ENCODE data around the gene ST6GAL1.
"Not testable (repeated sequence)": the region's sequence is repeated elsewhere in the genome, so short reads cannot be mapped to it uniquely, and the experiment has no call there.

The ST6GAL1 gene

GRCh38 chr3:187019542-187020072 lies 89.3 kb downstream of the ST6GAL1 start:
- no peak for DNase-seq (ENCODE audit: low read depth in 1 of 2, low spot score in 1 of 2)

- DNase-seq (ENCODE audit: low read depth in 1 of 2, low spot score in 1 of 2): no peak
These were observed 90.0 kb downstream of the ST6GAL1 start for GRCh38 chr3:187020376-187020775.

- DNase-seq (ENCODE audit: low read depth in 1 of 2, low spot score in 1 of 2): no peak
These were observed 91.5 kb downstream of the ST6GAL1 start for GRCh38 chr3:187021748-187022402.

DNA sequence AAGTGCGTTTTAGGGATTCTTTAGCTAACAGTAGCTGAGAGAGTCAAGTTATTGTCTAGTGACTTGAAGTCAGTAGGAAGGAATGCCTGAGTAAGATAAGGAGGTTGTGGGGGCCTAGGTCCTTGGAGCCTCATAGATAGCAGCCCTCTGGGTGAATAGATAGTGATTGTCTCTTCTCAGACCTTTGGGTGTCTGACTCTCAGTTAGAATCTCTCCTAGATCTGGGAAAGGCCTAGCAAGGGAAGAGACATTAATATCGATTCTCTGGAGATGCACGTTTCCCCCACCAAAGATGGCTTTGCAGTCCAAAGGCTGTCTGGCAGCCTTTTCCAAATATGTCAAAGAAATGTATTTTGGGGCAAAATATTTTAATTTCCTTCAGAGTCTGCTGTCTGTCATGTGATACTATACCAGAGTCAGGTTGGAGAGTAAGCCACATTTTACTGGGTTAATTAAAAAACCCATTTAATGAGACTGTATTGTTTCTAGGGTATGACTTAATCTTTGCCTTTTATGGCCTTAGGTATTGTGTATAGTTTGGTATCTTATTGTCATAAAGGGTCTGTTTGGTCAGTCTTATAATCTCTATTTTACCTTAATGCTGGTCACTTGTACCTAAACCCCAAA lies 92.2 kb downstream of the ST6GAL1 start:
- DNase-seq (ENCODE audit: low read depth in 1 of 2, low spot score in 1 of 2): no peak

- DNase-seq (ENCODE audit: low read depth in 1 of 2, low spot score in 1 of 2): not testable (repeated sequence)
These were observed 93.0 kb downstream of the ST6GAL1 start for GRCh38 chr3:187023340-187023739.

DNA sequence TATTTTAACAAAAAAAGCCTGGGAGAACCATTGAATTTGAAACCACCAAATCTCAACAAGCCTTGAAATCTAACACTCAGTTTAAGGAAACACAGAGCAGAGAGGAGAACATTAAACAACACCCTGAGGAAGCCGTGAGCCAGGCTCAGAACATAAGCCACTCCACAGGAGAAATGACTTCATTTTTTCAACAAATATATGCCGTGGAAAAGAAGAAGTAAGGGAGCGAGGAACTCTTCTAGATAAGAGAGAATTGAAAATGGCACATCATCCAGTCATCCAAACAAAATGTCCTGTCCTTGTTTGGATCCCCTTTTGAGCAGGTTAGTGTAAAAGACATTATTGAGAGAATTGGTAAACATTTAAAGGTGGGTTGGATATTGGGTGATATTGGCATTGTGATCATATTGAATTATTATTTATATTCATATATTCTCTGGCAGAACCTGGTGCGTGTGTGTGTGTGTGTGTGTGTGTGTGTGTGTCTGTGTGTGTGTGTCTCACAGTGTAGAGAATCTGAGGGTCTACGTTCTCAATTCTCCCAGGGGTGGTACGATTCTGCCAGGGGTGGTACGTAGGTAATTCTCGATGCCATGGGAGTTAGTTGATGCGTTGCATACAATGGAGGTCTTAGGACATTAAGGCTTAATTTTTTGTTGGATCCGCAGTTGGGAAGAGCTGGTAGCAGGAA lies 94.4 kb downstream of the ST6GAL1 start:
- DNase-seq (ENCODE audit: low read depth in 1 of 2, low spot score in 1 of 2): no peak

DNA sequence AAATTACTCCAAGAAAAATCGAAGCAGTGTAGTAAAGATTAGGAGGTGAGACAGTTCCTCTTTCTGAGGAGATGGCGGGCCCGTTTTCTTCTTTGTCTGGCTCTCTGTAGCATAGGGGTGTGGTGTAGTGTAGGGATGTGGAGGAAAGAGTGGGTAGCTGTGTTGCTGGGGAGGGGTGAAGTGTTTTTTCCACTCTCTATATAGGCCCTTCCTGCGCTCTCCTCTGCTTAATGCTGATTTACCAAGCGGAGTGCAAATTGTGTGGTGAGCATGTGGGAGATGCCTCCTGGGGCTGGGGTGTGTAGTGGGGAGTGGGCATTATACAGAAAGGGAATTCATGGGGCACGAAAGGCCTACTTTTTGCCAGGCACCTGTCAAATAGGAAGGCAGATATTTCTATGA lies 94.9 kb downstream of the ST6GAL1 start:
- peak in 1 of 2 donors; percentile 22 for DNase-seq (ENCODE audit: low read depth in 1 of 2, low spot score in 1 of 2)

GRCh38 chr3:187025656-187026316 lies 95.5 kb downstream of the ST6GAL1 start:
- DNase-seq (ENCODE audit: low read depth in 1 of 2, low spot score in 1 of 2): no peak

GRCh38 chr3:187026317-187026670 lies 96.0 kb downstream of the ST6GAL1 start:
- no peak for DNase-seq (ENCODE audit: low read depth in 1 of 2, low spot score in 1 of 2)

DNA sequence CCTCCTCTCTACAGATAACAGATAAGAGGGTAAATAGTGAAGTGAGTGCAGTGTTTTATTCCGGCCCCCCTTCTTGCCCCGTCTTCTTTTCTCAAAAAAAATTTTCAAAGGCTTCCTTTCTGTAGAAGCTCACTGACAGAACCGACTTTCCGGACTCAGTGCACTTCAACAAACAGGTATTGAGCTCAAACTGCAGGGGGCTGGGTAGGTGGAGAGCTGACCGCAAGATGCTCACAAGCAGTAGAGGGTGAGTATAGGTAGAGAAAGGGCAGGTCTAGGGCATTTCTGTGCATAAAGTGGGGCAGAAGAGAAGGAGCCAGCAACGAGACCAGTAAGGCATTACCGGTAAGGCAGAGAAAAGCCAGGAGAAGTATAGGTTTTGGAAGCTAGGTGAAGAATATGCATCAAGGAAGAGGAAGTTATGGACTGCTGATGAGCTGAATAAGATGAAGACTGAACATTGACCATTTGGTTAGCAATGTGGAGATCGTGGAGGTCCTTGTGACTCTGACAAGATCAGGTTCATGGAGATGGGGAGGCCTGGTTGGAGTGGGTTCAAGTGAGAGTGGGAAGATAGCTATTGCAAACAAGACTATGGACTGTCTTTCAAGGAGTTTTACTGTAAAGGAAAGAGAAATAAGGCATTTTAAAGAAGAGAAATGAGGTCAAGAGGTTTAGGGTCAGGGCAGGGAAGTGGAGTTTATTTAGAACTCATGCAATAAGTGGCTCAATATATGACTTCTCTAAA lies 97.4 kb downstream of the ST6GAL1 start:
- DNase-seq (ENCODE audit: low read depth in 1 of 2, low spot score in 1 of 2): peak; percentile 31 to 55

DNA sequence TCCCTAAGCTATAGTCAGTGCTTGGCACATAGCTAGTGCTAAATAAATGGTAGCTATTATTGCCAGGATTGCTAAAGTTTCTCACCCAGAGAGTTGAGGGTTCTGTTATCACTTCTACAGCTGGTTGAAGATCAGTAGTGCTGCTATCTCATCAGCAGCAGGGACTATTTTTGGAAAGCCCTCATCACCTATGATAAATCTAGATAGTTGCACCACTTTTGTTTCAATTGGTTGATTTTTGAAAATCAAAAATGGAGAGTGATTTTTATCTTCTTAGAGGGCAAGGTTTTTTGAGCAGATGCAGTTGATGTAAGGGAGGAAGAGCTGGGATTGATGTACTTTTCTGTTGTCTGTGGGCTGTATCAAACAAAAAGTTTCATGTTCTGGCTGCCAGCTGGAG lies 101.6 kb downstream of the ST6GAL1 start:
- no peak for DNase-seq (ENCODE audit: low read depth in 1 of 2, low spot score in 1 of 2)

- no peak for DNase-seq (ENCODE audit: low read depth in 1 of 2, low spot score in 1 of 2)
These were observed 106.1 kb downstream of the ST6GAL1 start for GRCh38 chr3:187036394-187036793.

- DNase-seq (ENCODE audit: low read depth in 1 of 2, low spot score in 1 of 2): no peak
These were observed 108.9 kb downstream of the ST6GAL1 start for GRCh38 chr3:187039100-187039722.

DNA sequence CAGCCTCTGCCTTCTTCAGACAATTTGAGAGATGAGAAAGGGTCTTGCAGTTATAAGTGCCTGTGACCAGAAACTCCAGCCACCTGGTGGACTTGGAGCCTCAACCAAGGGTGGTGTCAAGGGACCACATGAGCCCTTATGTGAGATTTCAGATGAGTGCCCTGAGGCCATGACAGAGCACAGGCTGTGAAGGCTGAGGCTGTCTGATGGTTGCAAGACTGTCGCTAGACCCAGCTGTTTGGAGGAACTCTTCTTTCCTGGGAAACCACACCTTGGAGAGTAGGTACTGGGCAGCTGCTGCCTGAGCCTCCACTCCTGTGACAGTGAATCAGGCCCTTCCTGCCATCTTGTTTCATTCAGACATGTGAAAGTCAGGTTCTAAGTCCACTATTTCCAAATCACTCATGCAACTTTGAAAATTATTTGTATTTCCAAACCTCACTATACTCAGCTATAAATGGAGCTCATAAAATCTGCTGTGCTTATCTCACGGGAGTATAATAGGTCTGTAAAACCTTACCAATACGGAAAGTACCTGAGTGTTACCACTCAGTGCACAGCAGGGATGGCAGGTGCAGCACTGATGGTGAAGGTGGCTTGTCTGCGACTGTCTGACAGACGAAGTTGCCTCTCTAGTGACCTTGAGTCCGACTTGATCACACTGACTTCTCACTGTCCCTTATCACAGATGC lies 109.5 kb downstream of the ST6GAL1 start:
- no peak for DNase-seq (ENCODE audit: low read depth in 1 of 2, low spot score in 1 of 2)

- DNase-seq (ENCODE audit: low read depth in 1 of 2, low spot score in 1 of 2): no peak
These were observed 110.4 kb downstream of the ST6GAL1 start for GRCh38 chr3:187040516-187041361.

DNA sequence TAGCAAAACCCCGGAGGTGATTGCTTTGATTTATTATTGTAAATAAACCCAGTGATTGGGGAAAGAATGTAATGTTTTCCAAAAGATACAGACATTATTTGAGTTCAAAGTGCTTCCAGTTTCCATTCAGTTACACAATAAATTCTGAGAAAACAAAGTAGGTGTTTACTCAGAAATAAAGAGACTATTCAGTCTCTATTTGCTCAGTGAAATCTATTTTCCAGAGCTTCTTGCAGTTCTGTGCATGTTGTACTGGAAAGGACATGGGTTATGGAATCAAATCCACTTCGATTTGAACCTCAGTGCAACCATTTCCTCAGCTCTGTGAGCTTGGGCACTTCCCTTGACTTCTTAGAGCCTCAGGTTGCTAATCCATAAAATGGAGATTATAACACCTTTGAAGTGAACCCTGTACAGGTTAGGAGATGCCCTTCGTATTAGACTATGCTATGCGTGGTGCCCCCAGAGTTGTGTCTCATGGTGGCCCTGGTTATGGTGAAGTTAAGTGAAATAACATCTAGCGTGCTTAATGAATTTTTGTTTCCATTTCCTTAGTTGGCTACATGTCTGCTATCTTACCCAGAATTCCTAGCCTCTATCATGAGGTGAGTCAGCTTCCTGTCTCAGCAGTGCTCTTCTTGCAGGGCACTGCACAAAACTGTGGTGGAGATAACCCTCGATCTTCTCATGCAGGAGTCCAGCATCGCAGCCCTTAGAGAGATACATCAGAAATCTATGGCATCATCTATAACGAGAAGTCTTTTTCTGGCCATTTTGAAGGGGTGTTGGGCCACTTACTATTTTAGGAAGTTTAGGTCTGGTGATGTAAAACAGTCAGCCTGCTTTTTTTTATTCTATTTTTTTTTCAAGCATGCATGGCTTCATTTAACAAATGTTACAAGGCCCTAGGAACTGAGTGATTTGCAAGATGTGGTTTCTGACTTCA lies 111.3 kb downstream of the ST6GAL1 start:
- DNase-seq (ENCODE audit: low read depth in 1 of 2, low spot score in 1 of 2): no peak

DNA sequence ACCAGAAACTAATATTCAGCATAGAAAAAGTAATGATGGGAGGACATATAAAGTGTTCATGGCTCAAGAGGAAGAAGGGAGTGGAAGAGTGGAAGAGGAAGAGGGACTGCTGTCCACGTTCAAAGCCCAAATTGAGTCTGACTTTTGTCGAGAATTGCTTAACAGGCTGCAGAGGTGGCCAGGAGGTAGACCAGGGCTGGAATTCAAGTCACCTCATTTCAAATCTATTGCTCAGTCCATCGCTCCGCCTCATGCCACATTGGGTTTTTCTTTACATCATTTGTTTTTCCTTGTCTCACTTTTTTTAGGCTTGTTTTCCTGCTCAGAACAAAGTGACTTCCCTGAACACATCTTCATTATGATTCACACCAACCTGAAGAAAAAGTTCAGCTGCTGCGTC lies 112.0 kb downstream of the ST6GAL1 start:
- no peak for DNase-seq (ENCODE audit: low read depth in 1 of 2, low spot score in 1 of 2)

- DNase-seq (ENCODE audit: low read depth in 1 of 2, low spot score in 1 of 2): no peak
These were observed 112.6 kb downstream of the ST6GAL1 start for GRCh38 chr3:187042874-187043458.

All from activated T-helper 1 cell treated with anti-CD3 and anti-CD28 coated beads, Interleukin-2, amount 50 U/mL, for 16 hours (primary cell).